HG03354 (cell line): ENCODE results near the gene PDGFB.

Experiments used
- ATAC-seq: cut with Tn5 transposase; IDR thresholded peaks from one replicate; pipeline ENCODE4 v1.9.1; 2021; ENCODE audit warnings: mild to moderate bottlenecking; ENCODE audit not compliant: unreplicated experiment, poor library complexity, severe bottlenecking

PDGFB gene

DNA sequence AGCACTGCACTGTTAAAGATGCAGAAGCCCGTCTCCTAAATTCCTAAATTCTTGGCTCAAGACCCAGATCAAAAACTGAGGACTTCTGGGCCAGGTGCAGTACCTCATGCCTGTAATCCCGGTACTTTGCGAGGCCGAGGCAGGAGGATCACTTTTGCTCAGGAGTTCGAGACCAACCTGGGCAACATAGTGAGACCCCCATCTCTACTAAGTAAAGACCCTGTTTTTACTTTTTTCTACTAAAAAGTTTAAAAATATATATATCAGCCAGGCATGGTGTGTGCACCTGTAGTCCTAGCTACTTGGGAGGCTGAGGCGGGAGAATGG is 29.7 kb downstream of the PDGFB start:
- no peak for ATAC-seq

DNA sequence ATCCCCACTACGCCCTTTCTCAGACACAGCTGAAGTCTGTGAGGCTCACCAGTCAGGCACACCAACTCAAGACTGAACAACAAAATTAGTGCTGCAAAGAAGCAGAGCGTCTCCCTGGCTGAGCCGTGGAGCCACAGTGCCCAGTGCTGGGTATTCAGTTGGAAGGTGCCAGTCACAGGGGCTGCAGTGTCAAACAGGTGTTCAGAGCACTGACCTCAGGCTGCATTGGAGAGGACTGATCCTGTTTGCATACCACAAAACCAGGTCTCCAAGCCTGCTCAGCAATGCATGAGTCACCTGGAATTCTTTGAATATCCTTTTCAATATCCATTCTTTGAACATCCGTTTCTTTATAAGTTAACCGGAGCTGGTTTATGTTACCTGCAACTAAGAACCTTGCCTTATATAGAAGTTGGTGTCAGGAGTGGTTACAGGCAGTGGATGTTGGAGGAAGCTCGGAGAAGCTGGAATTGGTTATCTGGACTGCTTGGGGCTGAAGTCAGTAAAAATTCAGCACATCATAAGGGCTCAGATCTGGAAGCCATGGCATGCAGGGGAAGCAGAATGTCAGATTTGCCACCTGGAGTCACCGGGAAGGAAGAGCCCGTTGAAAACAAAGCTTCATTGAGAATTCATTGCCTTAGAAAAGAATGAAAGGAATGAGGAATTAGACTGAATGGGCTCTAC is 30.3 kb downstream of the PDGFB start:
- no peak for ATAC-seq

DNA sequence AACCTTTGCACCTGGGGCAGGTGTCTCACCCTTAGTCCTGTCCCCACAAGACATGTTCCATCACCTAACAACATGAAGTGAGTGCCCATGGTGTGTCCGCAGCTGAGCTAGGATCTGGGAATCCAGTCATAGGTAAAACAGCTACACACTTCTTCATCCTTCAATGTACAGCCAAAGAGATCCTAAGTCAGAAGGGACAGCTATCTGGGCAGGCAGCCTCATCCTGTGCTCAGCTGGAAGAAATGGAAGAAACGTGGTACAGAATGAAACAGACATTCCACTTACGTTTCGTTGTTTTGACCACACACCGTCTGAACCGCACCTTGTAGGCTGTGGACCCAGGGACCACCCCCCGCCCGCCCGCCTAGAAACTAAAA is 30.8 kb downstream of the PDGFB start:
- ATAC-seq, result no peak

DNA sequence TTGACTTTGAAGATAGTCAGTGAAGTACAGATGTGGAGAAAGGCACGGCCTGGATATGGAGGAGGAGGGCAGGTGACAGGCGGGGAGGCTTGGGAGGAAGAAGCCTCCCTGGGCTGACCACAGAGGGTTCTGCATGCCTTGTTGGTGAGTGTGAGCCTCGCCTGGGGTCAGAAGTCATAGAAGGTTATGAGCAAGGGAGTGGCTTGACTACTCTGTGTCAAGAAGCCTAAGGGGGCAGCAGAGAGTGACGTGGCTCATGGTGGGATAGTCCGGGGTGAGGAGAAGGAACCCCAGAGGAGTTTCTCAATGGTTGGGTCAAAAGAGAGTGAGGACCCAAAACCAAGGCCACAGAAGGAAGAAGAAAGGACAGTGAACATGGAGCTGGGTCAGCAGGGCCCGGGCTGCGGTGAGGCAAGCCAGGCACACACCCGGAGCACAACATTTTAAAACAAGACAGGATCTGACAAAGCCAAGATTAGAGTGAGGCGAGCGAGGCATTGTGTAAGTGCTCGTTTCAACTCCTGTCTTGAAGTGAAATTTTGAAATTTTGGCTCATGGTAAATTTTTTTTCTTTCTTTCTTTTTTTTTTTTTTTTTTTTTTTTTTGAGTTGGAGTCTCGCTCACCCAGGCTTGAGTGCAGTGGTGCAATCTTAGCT is 31.9 kb downstream of the PDGFB start:
- ATAC-seq, result no peak

DNA sequence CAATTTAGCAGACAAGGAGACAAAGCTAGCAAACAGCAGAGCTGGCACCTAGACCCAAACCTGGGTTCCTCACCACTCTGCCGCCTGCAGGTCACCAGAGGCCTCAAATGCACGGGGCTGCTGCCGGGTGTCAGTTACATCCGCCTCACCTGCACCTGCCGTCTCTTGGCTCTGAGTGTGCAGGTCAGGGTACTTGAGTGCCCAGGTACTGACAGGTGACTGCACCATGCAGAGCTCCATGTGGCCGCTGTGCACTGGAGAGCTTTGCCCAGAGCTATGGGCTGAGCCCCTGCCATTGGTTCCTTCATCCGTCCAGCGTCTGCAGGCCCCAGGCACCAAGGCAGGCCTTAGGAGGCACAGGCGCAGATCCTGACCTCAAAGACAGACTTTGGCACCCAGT is 35.0 kb downstream of the PDGFB start:
- no peak for ATAC-seq

DNA sequence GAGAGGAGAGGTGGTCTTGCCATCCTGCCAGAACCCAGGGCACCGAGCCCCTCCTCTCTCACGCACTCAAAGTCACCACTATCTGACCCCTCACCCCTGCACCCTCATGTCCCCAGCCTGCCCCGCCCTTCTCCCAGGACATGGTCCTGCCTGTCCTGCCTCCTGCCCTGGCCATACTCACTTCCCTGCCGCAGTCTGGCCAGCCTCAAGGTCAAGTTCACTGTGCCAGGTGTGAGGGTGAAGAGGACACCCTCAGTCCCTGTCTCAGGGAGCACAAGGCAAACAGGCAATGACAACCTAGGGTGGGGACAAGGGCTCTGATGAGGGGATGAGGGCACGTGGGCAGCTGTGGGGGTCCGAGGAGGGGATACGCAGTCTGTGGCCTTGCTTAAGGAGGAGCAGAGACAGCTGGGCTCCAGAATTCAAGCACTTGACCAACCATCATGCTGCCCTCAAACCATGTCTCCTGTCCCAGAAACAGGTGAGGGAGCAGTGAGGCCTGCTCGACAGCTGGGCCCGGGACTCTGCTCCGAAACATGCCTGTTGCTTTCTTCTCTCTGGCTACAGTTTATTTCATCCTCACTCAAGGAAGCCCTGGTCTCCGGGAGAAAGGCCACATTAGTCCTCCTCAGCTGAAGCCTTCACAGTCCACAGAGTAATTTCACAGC is 36.6 kb downstream of the PDGFB start:
- ATAC-seq, result no peak

GRCh38 chr22:39207141-39208012 is 37.4 kb downstream of the PDGFB start:
- no peak for ATAC-seq

DNA sequence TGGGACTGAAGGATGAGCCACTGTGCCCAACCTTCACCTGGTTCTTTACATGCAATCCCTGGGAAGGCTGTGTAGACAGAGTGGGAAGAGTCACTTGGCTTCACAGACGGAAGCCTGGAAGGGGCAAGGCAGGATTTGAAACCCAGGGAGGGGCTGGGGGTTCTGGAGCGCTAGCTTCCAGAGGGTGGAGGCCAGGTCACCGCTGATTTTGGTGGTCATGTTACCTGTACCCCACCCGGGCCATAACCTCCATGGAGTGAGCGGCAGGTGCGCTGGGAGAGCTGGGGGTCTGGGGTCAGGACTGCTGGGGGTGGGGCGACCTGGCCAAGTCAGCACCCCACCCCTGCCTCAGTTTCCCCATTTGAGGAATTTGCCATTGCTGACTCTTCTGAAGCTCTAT is 38.3 kb downstream of the PDGFB start:
- ATAC-seq, result no peak

DNA sequence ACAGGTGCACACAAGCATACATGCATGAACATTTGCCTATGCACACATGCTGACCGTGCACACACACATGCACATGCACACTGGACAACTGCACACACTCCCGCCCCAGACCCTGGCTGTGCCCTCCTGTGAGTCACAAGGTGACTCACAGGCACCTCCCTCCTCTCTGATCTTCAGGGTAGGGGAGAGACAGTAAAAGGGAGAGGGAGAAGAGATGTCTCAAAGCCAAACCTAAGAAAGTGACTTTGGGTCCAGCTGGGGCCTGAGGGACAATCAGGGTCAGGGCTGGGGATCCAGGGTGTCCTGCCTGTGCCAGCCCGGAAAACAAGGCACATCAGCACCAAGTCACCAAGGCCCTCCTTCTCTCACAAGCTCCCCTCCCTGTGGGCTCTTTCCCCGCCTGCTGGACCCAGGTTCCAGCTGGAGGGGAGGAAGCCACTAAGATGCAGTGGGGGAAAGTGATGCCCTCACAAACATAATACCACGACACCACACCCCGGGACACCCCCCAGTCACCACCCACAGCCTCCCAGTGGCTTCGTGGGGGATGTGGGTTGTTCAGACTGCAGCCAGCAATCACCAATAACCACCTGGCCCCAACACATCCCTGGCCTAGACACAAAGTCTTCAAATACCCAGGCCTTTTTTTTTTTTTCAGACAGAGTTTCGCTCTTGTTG is 39.3 kb downstream of the PDGFB start:
- ATAC-seq, result no peak

GRCh38 chr22:39204216-39204615 is 40.6 kb downstream of the PDGFB start:
- ATAC-seq, result no peak

DNA sequence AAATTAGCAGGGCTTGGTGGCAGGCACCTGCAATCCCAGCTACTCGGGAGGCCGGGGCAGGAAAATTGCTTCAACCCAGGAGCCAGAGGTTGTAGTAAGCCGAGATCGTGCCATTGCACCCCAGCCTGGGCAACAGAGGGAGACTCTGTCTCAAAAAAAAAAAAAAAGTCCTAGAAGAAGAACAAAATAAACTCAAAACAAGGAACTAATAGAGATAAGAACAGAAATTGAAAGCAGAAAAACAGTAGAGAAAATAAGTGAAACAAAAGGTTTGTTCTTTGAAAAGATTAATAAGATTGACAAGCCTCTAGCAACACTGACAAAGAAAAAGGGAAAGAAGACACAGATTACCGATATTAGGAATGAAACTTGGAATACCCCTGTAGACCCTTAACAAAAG is 47.2 kb downstream of the PDGFB start:
- ATAC-seq, result no peak

DNA sequence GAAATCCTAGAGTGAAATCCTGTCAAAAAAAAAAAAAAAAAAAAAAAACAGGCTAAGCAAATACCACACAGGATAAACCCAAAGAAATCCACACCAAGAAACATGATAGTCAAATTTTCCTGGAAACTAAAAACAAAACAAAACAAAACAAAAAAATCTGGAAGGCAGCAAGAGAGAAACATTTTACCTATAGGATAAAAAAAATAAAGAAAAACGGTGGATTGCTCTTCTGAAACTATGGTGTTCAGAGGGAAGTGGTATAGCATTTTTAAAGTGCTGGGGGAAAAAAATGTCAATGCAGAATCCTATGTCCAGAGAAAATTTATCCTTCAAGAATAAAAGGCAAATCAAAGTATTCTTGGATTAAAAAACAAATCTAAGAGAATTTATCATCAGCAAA is 50.7 kb downstream of the PDGFB start:
- no peak for ATAC-seq

- ATAC-seq, result no peak
These were observed 56.0 kb downstream of the PDGFB start for GRCh38 chr22:39188809-39189208.

DNA sequence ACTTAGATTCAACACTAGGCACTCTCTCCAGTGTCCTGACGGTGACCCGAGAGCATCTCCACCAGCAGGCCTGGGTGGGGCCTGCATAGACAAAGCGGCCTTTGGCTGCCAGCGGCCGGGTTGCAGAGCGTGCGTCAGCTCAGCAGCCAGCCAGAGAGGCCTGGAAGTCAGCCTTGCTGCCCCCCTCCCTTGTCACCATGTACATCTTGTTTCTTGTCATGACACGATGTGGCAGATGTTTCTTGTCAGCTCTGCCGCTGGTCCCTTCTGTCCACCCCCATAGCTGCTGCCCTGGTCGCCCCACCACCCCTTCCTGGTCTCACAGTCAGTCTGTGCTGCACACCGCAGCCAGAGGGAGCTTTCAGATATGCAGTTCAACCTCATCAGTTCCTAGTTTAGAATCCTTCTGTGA is 59.2 kb downstream of the PDGFB start:
- ATAC-seq, result no peak

DNA sequence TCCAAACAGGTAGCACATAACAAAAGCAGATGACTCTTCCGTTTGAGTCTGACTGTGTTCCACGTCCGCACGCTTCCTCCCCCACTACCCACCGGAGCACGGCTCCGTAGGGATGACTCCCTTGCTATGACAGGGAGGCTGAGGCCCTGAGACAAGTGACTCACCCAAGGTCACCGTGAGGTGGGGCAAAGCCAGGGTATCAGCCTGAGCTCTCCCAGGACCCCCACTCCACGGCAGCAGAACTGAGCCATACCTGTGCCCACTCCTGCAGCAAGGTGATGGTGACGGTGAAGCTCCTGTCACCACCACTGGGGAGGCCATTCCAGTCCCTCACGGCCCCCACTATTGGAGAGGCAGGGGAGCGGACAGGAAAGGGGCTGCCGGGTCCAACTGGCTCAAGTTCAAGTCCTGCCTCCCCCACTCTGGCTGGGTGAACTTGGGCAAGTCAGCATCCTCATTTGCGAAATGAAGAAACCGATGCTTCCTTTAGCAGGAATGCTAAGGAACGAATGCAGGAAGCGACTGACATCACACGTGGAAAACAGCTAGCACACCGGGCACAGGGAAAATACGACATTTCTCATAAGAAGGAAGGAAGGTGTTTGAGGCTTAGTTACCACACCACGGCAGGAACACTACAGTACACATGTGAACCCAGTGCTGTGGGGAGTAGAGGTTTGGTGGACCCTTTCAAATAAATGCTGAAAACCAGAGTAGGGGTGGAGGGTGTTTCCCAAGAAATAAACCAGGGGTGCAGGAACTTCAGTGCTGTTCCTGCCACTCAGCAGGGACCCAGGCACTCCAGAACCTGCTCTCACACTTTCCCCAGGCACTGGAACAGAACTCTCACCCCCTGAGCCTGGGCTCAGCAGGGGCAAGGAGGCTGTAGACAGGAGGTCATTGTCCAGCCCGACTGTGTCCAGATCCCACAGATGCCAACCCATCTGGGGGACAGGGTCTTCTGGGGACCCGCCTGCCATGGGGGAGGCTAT is 59.9 kb downstream of the PDGFB start:
- no peak for ATAC-seq

GRCh38 chr22:39183991-39184585 is 60.7 kb downstream of the PDGFB start:
- ATAC-seq, result no peak

DNA sequence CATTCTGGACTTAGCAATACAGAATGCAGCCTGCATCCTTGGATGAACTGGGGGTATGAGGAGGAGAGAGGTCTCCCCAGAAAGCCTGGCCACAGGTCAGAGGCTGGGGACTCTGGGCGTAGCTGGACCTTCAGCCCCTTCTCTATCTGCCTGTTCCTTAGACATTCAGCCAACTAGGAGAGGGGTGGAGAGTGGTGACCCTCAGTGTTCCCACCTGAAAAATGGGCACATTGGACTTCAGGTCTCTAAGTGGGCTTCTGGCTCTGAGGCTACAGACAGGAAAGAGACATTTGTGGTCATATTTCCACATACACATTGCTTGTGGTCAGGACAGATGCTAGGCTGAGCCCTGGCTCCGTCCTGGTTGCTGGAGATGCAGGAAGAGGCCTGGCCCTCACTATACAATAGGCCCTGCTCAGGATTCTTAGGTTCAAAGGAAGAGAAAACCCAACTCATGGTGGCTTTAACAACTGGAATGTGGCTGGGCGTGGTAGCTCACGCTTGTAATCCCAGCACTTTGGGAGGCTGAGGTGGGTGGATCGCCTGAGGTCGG is 62.2 kb downstream of the PDGFB start:
- no peak for ATAC-seq

GRCh38 chr22:39181778-39182177 is 63.0 kb downstream of the PDGFB start:
- ATAC-seq, result no peak
